Measurements from ENCODE around the gene TMEM132E.

DNA sequence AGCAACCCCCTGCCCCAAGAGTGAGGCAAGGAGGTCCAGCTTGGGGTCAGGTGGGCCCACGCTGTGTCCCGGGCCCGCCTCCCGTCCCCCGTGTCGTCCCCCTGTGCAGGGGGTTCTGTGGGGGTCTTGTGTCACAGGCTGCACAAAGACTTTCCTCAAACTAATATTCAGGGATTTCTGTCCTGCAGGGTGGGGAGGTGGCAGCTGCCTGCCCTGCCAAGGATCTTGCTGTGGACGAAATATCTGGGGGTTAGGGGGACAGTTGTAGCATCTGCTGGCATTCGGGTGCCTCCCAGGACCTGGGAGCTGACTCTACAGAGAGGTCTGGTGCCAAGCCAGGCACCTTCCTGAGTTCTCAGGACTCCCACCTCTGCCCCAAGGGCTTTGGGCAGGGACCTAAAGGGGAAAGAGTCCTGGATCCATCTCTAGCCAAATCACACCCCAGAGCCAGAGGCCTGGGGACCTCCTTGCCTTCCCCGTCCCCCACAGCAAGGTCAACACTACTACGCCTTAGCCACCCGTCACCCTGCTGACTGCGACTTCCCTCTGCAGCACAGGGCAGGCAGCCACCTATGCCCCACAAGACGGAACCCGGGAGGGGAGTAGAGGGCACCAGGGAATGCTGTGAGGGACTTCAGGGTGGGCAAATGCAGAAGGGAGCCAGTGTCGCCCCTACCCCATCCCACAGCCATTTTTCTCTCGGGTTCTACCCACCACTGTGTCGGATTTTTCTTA is 59.3 kb downstream of the TMEM132E start:
- TF ChIP-seq, protein P1, sequence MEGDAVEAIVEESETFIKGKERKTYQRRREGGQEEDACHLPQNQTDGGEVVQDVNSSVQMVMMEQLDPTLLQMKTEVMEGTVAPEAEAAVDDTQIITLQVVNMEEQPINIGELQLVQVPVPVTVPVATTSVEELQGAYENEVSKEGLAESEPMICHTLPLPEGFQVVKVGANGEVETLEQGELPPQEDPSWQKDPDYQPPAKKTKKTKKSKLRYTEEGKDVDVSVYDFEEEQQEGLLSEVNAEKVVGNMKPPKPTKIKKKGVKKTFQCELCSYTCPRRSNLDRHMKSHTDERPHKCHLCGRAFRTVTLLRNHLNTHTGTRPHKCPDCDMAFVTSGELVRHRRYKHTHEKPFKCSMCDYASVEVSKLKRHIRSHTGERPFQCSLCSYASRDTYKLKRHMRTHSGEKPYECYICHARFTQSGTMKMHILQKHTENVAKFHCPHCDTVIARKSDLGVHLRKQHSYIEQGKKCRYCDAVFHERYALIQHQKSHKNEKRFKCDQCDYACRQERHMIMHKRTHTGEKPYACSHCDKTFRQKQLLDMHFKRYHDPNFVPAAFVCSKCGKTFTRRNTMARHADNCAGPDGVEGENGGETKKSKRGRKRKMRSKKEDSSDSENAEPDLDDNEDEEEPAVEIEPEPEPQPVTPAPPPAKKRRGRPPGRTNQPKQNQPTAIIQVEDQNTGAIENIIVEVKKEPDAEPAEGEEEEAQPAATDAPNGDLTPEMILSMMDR (conservative IDR thresholded peaks at IDR 0.05; ENCODE audit: low read depth, low read length), result no peak
- TF ChIP-seq POLR2A (IDR thresholded peaks at IDR 0.05; ENCODE audit: low read depth, low read length) (no peak), CEBPB (IDR thresholded peaks at IDR 0.05; ENCODE audit: low read depth, low read length) (no peak), CHD1 (IDR thresholded peaks at IDR 0.05; ENCODE audit: low read depth, low read length) (no peak)

Data from IMR-90 (cell line).